Neural progenitor cell (in vitro differentiated cells): Measurements from ENCODE around the gene KCNJ10. TPM values are rescaled to one million over a fixed set of nuclear protein-coding genes. Genes with fewer than 3 reads are reported as not detected.

Experiments
- DNase-seq: peaks from one replicate; pipeline ENCODE4 v3.0.0-alpha.2; 2016; ENCODE audit warnings: low spot score
- H2AFZ ChIP-seq: fragments of 200-600 bp; sonication (generic); replicated peaks from 2 replicates; pipeline ENCODE4 v1.6.1; 2016; ENCODE audit warnings: antibody characterized with exemption
- H3F3A ChIP-seq: fragments of 200-600 bp; sonication (generic); 2 replicates; pipeline ENCODE4 v1.6.1; 2016; ENCODE audit warnings: antibody characterized with exemption, low read depth
- H3K27ac ChIP-seq: fragments of 200-600 bp; sonication (generic); 2 replicates; pipeline ENCODE4 v1.5.1; 2016; ENCODE audit warnings: mild to moderate bottlenecking
- H3K27me3 ChIP-seq: fragments of 200-600 bp; sonication (generic); 2 replicates; pipeline ENCODE4 v1.6.1; 2016; ENCODE audit warnings: mild to moderate bottlenecking, moderate library complexity
- H3K36me3 ChIP-seq: fragments of 200-600 bp; sonication (generic); 2 replicates; pipeline ENCODE4 v1.5.1; 2016
- H3K4me1 ChIP-seq: fragments of 200-600 bp; sonication (generic); 2 replicates; pipeline ENCODE4 v1.6.1; 2016; ENCODE audit warnings: mixed run types
- H3K4me2 ChIP-seq: fragments of 200-600 bp; sonication (generic); 2 replicates; pipeline ENCODE4 v1.6.1; 2016
- H3K4me3 ChIP-seq: fragments of 200-600 bp; sonication (generic); 2 replicates; pipeline ENCODE4 v1.5.1; 2016
- H3K79me2 ChIP-seq: fragments of 200-600 bp; sonication (generic); 2 replicates; pipeline ENCODE4 v1.6.1; 2016; ENCODE audit warnings: low read depth
- H3K9ac ChIP-seq: fragments of 200-600 bp; sonication (generic); 2 replicates; pipeline ENCODE4 v1.6.1; 2016
- H3K9me3 ChIP-seq: fragments of 200-600 bp; sonication (generic); 2 replicates; pipeline ENCODE4 v1.5.1; 2016; ENCODE audit warnings: low read depth
- H4K20me1 ChIP-seq: fragments of 200-600 bp; sonication (generic); 2 replicates; pipeline ENCODE4 v1.6.1; 2016; ENCODE audit warnings: low read depth
- H3K27ac Mint-ChIP-seq: 3 replicates; pipeline ENCODE4 v1.8.0; 2021; ENCODE audit warnings: mixed read lengths
- H3K27me3 Mint-ChIP-seq: 2 replicates; pipeline ENCODE4 v1.8.0; 2022; ENCODE audit warnings: low read depth, mild to moderate bottlenecking, inconsistent platforms, moderate library complexity, mixed read lengths; ENCODE audit not compliant: insufficient read depth
- H3K36me3 Mint-ChIP-seq: 3 replicates; pipeline ENCODE4 v1.8.0; 2021; ENCODE audit warnings: mixed read lengths
- H3K4me1 Mint-ChIP-seq: 3 replicates; pipeline ENCODE4 v1.8.0; 2021; ENCODE audit warnings: mixed read lengths
- H3K4me3 Mint-ChIP-seq: 3 replicates; pipeline ENCODE4 v1.8.0; 2021; ENCODE audit warnings: mild to moderate bottlenecking, moderate library complexity, mixed read lengths
- H3K9me3 Mint-ChIP-seq: 3 replicates; pipeline ENCODE4 v1.8.0; 2020; ENCODE audit warnings: mixed read lengths
- CTCF ChIP-seq: fragments of 200-600 bp; sonication (generic); IDR thresholded peaks from 2 replicates; pipeline ENCODE4 v1.5.1; 2017; ENCODE audit warnings: antibody characterized with exemption, mild to moderate bottlenecking
- EZH2 ChIP-seq: fragments of 200-600 bp; sonication (generic); IDR thresholded peaks from 2 replicates; pipeline ENCODE4 v1.6.1; 2017; ENCODE audit warnings: antibody characterized with exemption, mild to moderate bottlenecking, moderate library complexity
- EZH2phosphoT487 ChIP-seq: fragments of 200-600 bp; sonication (generic); IDR thresholded peaks from 2 replicates; pipeline ENCODE4 v1.6.1; 2017; ENCODE audit warnings: antibody characterized with exemption
- total RNA-seq: library from RNA; depleted of rRNA; stranded (reverse); fragments of >200 nt; gene quantifications from 2 replicates; pipeline ENCODE4 v1.2.3, GENCODE V29; 2015; ENCODE audit warnings: low replicate concordance

KCNJ10 gene
- total RNA-seq, 1 donor from 2014 or later, result not detected

- no peaks in the 10 kb centered on the region for H3K9me3 Mint-ChIP-seq
- H3K4me1 ChIP-seq, result no peaks in the 10 kb centered on the region
- H3K36me3 Mint-ChIP-seq, result no peaks in the 10 kb centered on the region
Observed at GRCh38 chr1:160089883-160090282, 19.9 kb upstream of the KCNJ10 start.

GRCh38 chr1:160087118-160087662 is 17.2 kb upstream of the KCNJ10 start:
- Histone ChIP-seq H3K4me3 (no peak overlapping the region), H4K20me1 (no peaks in the 10 kb centered on the region), H3K36me3 (no peaks in the 10 kb centered on the region), H3F3A (no peaks in the 10 kb centered on the region), H3K4me2 (no peak overlapping the region), H3K9me3 (no peaks in the 10 kb centered on the region), H3K79me2 (no peaks in the 10 kb centered on the region), H3K4me1 (no peaks in the 10 kb centered on the region), H3K27me3 (peaks cover 49% of the 10 kb centered on the region), H3K27ac (no peak overlapping the region), H3K9ac (no peak overlapping the region), H2AFZ (no peak overlapping the region)
- TF ChIP-seq CTCF, result no peak
- no peak for TF ChIP-seq EZH2
- TF ChIP-seq EZH2phosphoT487, result no peak
- H3K9me3 Mint-ChIP-seq, result peaks cover 2% of the 10 kb centered on the region
- peaks cover 11% of the 10 kb centered on the region for H3K4me1 Mint-ChIP-seq
- no peaks in the 10 kb centered on the region for H3K36me3 Mint-ChIP-seq
- no peak for DNase-seq
- no peak overlapping the region for H3K27ac Mint-ChIP-seq
- peaks cover 28% of the 10 kb centered on the region for H3K27me3 Mint-ChIP-seq
- no peak overlapping the region for H3K4me3 Mint-ChIP-seq

More at GRCh38 chr1:160089883-160090282, 19.9 kb upstream of the KCNJ10 start:
- no peak overlapping the region for H2AFZ ChIP-seq
- DNase-seq, result no peak
- TF ChIP-seq CTCF (no peak), EZH2 (no peak), EZH2phosphoT487 (no peak)
- no peak overlapping the region for H3K9ac ChIP-seq
- H3K27ac ChIP-seq, result no peak overlapping the region
- no peaks in the 10 kb centered on the region for H4K20me1 ChIP-seq
- Mint-ChIP-seq H3K4me3 (no peak overlapping the region), H3K4me1 (peaks cover 11% of the 10 kb centered on the region), H3K27ac (no peak overlapping the region), H3K27me3 (peaks cover 15% of the 10 kb centered on the region)
- H3K79me2 ChIP-seq, result no peaks in the 10 kb centered on the region
- no peaks in the 10 kb centered on the region for H3F3A ChIP-seq
- no peaks in the 10 kb centered on the region for H3K36me3 ChIP-seq
- peaks cover 22% of the 10 kb centered on the region for H3K27me3 ChIP-seq
- no peaks in the 10 kb centered on the region for H3K9me3 ChIP-seq
- no peak overlapping the region for H3K4me2 ChIP-seq
- no peak overlapping the region for H3K4me3 ChIP-seq

- peak overlapping the region; percentile 59 for H3K4me3 Mint-ChIP-seq
- no peak overlapping the region for H2AFZ ChIP-seq
- H3K27me3 ChIP-seq, result peaks cover 56% of the 10 kb centered on the region
- H3K9me3 Mint-ChIP-seq, result peaks cover 2% of the 10 kb centered on the region
- no peak overlapping the region for H3K27ac ChIP-seq
- no peak for DNase-seq
- no peaks in the 10 kb centered on the region for H3K36me3 ChIP-seq
- no peak overlapping the region for H3K9ac ChIP-seq
- peaks cover 14% of the 10 kb centered on the region for H3K4me1 Mint-ChIP-seq
- no peaks in the 10 kb centered on the region for H4K20me1 ChIP-seq
- no peak overlapping the region for H3K4me3 ChIP-seq
- H3K9me3 ChIP-seq, result no peaks in the 10 kb centered on the region
- H3K4me2 ChIP-seq, result no peak overlapping the region
- H3F3A ChIP-seq, result no peaks in the 10 kb centered on the region
- H3K36me3 Mint-ChIP-seq, result no peaks in the 10 kb centered on the region
- TF ChIP-seq EZH2phosphoT487 (no peak), CTCF (no peak), EZH2 (no peak)
- no peak overlapping the region for H3K27ac Mint-ChIP-seq
- peaks cover 32% of the 10 kb centered on the region for H3K27me3 Mint-ChIP-seq
- no peaks in the 10 kb centered on the region for H3K4me1 ChIP-seq
- H3K79me2 ChIP-seq, result no peaks in the 10 kb centered on the region
Observed at GRCh38 chr1:160086456-160086892, 16.5 kb upstream of the KCNJ10 start.
